ENCODE data around the gene ZNF516. TPM values are rescaled to one million over a fixed set of nuclear protein-coding genes. Genes with fewer than 3 reads are reported as not detected.
A peak's percentile ranks its signal among the peaks of the same experiment; 100 is the strongest.

Gene ZNF516
- total RNA-seq, 1 experiment from 2014 or later: 17.4 TPM

DNA sequence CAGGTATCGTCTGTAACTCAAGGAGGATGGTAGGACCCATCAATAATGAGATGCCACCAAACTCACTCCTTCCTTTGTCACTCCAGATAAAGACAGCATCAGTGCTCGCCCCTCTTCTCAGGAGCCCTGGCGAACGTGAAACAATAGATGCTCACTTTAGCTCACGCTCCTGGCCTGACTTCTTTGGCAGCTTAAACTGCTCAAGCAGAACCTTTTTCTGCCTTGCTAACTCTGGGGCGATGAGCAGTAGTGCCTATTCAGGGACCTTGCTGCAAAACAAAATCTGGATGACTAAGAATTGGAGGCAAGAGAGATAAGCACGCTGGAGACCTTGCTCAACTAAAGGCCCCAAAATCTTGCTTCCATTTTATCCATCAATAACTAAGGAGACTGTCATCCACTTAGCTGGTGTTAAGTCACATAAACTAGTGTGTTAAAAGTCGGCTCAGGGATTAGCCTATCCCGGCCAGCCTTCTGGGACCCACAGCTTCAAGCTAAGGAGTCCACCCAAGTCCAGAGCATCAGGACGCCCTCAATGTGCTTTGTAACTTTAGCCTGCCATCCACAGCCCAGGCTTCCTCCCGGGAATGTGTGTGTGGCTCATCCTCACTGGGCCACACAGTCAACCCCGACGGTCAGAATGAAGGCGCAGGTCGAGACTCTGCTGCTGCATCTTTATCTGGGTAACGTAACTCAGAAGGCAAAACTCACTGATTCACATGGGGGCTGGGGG, 38.9 kb downstream of the ZNF516 start:
- DNase-seq (ENCODE audit: low read depth in 1 of 2, low spot score in 2 of 2): no peak
- H3K36me3 ChIP-seq: peaks cover 12% of the 10 kb centered on the region
- no peaks in the 10 kb centered on the region for H3K9me3 ChIP-seq (replicated peaks)
- no peak overlapping the region for H3K27ac ChIP-seq
- H3K27me3 ChIP-seq (replicated peaks): no peaks in the 10 kb centered on the region
- H3K4me1 ChIP-seq (replicated peaks): peaks cover 89% of the 10 kb centered on the region
- H3K4me3 ChIP-seq: no peak overlapping the region

DNA sequence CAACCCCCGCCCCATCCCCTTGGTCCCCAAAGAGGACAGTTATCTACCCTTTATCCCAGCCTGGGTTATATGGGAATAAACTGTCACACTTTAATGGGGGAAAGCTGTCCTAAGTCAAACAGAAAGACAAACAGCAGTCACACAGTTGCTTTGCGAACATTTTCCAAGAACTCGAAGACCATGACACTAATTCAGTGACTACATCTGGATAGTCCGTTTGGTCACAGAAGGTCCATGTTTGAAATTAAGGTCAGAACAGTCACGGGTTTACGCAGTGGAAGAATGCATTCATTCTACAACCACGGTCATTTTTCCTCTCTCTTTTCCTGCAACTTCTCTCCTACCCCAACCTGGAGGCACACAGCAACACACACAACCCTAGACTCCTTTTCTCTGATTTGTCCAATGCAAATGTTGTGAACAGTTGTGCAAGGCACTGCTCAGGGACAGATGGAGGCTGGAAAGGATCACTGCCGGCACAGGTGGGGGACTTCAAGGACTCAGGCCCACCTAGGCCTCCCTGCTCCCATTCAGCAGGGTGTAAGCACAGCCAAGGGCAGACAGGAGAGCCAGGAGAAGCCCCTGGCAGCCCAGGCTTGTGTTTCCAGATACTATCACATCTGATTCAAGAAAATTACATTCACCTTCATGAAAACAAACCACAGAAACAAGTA, 39.9 kb downstream of the ZNF516 start:
- no peak overlapping the region for H3K4me3 ChIP-seq

DNA sequence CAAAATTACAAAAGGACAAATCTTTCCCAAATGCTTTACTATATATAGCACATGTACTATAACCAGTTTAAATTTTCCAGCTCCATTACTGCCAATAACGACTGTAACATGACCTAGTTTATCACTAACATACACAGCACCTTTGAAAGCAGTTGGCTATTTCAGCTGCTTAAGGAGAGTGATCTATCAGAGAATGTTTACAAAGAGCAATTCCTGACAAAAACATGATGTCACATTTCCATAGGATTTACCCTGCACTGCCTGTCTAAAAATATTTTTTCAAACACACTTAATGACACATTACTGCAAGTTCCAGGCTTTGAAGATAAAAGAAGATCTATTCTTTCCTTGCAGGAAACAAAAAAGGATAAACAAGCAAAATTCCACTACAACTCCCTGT, 40.6 kb downstream of the ZNF516 start:
- Histone ChIP-seq H3K4me1 (replicated peaks) (peaks cover 82% of the 10 kb centered on the region), H3K36me3 (peaks cover 11% of the 10 kb centered on the region), H3K27ac (no peak overlapping the region; the same call in 1 of the 2 replicates), H3K4me3 (no peak overlapping the region), H3K27me3 (replicated peaks) (no peaks in the 10 kb centered on the region), H3K9me3 (replicated peaks) (no peaks in the 10 kb centered on the region)
- peak in 1 of 2 experiments; percentile 42 for DNase-seq (ENCODE audit: low read depth in 1 of 2, low spot score in 2 of 2)

More for the DNA sequence above, 39.9 kb downstream of the ZNF516 start:
- Histone ChIP-seq H3K36me3 (peaks cover 12% of the 10 kb centered on the region), H3K4me1 (replicated peaks) (peaks cover 82% of the 10 kb centered on the region), H3K27ac (no peak overlapping the region), H3K27me3 (replicated peaks) (no peaks in the 10 kb centered on the region), H3K9me3 (replicated peaks) (no peaks in the 10 kb centered on the region)
- no peak for DNase-seq (ENCODE audit: low read depth in 1 of 2, low spot score in 2 of 2)

DNA sequence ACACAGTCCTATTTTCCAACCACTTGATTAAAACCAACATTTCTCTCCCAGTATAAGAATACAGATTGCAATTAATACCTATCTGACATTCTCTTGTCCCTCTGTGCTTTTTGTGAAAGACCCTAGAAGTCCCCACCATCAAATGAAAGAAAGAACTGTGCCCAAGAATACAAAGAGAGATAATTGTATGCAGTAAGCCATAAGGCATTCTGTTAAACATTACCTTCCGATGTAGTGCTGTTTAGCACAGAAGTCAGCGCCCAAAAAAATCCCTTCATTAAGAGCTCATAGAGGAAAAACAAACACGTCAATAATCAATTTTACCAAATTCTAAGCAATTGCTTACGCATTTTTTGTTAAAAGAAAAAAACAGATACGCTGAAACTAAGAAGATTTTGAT, 41.1 kb downstream of the ZNF516 start:
- no peaks in the 10 kb centered on the region for H3K27me3 ChIP-seq (replicated peaks)
- no peak overlapping the region for H3K4me3 ChIP-seq
- H3K9me3 ChIP-seq (replicated peaks): no peaks in the 10 kb centered on the region
- peaks cover 82% of the 10 kb centered on the region for H3K4me1 ChIP-seq (replicated peaks)
- no peak overlapping the region; the same call in 1 of the 2 replicates for H3K27ac ChIP-seq
- peaks cover 6% of the 10 kb centered on the region for H3K36me3 ChIP-seq
- no peak for DNase-seq (ENCODE audit: low read depth in 1 of 2, low spot score in 2 of 2)

DNA sequence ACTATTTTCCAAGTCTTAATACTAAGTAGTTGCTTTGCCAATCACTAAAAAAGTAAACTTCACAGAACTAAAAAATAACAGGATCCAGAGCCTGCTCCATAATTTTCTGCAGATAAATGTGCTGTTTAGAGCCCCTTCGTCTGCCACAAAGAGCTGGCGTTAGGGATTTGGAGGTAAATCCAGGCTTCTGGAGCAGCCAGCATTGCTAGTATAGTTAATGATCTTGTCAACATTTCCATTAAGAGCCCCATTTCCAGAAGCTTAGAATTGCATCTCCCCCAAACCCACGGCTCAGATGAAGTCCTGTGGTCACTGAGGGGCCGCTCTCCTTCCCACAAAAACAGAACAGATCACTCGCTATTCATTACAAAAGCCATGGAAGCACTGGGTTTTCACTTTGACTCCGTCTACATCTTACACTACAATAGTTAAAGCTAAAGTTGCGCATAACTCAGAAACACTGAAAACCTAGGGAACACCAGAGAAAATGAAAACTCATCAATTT, 41.9 kb downstream of the ZNF516 start:
- no peak for DNase-seq (ENCODE audit: low read depth in 1 of 2, low spot score in 2 of 2)
- no peak overlapping the region for H3K4me3 ChIP-seq
- H3K27ac ChIP-seq: no peak overlapping the region
- H3K27me3 ChIP-seq (replicated peaks): no peaks in the 10 kb centered on the region
- H3K9me3 ChIP-seq (replicated peaks): no peaks in the 10 kb centered on the region
- H3K36me3 ChIP-seq: no peaks in the 10 kb centered on the region
- H3K4me1 ChIP-seq (replicated peaks): peaks cover 74% of the 10 kb centered on the region

DNA sequence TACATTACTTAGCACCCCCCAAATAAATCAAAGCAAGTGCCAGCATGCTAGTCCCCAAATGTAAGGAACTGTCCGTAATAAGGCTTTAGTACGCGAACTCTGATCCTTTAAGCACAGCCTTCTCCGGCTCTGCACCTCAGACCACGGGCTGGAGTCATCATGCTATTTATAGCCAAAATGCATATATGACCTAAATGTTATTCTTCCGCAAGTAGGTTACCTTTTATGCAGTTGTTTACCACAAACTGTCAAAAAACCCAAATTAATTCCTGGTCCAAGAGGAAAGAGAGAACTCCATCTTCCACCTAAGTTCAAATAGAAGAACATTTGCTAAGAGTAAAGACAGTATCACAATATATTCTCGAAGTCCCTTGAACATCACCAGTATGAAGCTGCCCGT, 42.7 kb downstream of the ZNF516 start:
- peak overlapping the region; percentile 88 for H3K27ac ChIP-seq
- H3K4me3 ChIP-seq: peak overlapping the region; percentile 39; the same call in 1 of the 2 replicates
- H3K36me3 ChIP-seq: no peaks in the 10 kb centered on the region
- H3K4me1 ChIP-seq (replicated peaks): peaks cover 66% of the 10 kb centered on the region
- H3K27me3 ChIP-seq (replicated peaks): no peaks in the 10 kb centered on the region
- DNase-seq (ENCODE audit: low read depth in 1 of 2, low spot score in 2 of 2): peak in 1 of 2 experiments; percentile 54
- no peaks in the 10 kb centered on the region for H3K9me3 ChIP-seq (replicated peaks)

DNA sequence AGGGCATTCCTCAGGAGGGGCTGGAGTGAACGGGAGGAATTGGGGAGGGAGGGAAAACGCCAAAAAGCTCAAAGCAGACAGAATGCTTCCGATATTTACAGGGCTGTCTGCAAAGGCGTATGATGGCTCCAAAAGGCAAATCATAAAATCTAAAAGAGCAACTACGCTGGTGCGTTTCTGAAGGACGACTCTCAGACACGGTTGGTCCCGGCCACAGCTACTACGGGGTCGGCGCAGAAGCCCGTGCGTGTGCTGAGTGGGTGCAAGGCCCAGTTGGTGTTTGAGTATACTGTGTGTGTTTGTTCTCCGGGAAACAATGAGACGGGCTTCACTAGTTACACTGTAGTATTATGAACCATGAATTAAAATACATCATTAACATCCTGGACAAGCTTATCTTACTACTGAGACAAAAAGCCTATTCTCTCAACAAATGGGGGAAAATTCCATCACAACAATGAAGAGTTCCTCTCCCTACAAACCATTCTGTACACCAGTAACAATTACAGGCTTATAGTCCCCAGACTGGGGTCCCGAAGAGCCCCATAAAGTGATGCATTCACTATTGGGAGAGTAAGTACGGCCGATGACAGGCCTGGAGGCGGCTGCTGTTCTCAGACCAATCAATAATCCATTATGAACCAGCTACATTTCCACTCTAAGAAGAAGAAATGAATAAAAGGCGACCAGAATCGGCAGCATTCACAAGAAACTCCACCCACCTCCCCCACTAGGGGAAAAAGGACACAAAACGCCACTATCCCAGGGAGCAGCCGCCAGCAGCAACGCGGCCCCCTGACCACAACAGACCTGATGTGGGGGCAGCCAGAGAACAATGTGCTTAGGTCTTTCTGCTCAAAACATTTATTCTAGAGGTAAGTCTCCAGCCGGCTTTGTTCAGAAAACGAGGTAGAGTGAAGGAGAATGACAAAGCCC, 43.4 kb downstream of the ZNF516 start:
- H3K4me1 ChIP-seq (replicated peaks): peaks cover 59% of the 10 kb centered on the region
- peak overlapping the region; percentile 39 for H3K4me3 ChIP-seq
- DNase-seq (ENCODE audit: low read depth in 1 of 2, low spot score in 2 of 2): peak in 1 of 2 experiments; percentile 58
- no peaks in the 10 kb centered on the region for H3K36me3 ChIP-seq
- H3K9me3 ChIP-seq (replicated peaks): no peaks in the 10 kb centered on the region
- H3K27ac ChIP-seq: peak overlapping the region; percentile 88
- no peaks in the 10 kb centered on the region for H3K27me3 ChIP-seq (replicated peaks)

DNA sequence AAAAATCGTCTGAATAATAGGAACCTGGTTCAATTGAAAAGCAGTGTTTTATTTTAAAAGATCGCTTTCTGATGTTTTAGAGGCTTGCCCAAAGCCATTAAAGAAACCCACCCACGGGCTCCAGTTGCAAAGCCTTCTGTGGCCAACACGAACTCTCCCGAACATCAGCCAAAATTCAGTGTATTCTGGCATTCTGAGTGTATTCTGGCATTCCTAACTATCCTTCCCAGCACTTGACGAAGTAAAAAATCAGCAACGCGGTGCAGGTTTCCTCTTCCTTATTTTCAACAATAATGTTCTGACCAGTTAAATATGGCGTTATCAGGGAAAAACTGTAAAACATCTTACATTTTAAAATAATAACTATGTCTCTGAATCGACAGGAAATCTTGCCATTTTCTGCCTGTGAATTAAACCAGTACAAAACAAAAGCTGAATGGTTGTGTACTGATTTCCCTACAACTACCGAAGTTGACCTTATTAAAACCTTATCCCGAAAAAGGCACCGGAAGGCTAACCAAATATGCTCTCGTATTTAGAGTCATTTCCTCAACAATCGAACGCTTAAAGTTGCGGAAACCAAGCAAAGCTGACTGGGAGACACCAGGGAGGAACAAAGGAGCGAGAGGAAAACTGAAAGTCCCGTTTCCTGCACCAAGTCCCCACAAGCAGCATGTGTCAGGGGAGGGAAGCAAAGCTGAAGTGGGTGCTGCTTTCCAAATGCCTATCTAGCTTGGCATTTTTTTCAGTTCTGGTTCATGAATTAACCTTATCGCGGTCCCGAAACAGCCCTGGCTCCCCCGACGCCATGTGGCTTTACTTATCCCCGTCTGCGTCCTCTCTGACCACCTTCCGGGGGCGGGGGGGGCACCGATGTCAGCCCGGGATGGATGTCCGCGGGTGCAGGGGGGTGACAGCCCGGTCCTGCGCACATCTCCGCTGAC, 44.3 kb downstream of the ZNF516 start:
- no peaks in the 10 kb centered on the region for H3K27me3 ChIP-seq (replicated peaks)
- no peaks in the 10 kb centered on the region for H3K36me3 ChIP-seq
- no peaks in the 10 kb centered on the region for H3K9me3 ChIP-seq (replicated peaks)
- H3K27ac ChIP-seq: peak overlapping the region; percentile 88
- peaks cover 59% of the 10 kb centered on the region for H3K4me1 ChIP-seq (replicated peaks)
- DNase-seq (ENCODE audit: low read depth in 1 of 2, low spot score in 2 of 2): peak; percentile 74 to 79
- peak overlapping the region; percentile 39 for H3K4me3 ChIP-seq

DNA sequence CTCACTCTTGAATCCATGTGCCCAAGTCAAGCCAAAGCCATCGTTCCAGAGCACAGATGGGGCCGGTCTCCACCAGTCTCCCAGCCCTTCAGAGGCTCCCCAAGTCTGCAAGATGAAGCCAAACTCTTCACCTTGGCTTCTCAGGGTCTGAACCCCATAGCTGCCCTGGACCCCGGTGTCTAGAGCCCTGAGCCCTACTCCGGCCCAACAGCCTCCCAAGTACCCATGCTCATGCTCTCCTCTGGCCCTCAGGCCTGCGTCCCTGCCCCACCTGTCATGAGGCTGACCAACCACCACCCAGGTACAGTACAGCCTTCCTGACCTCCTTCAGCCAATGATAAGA, 46.0 kb downstream of the ZNF516 start:
- H3K27ac ChIP-seq: no peak overlapping the region
- peaks cover 62% of the 10 kb centered on the region for H3K4me1 ChIP-seq (replicated peaks)
- no peak for DNase-seq (ENCODE audit: low read depth in 1 of 2, low spot score in 2 of 2)

DNA sequence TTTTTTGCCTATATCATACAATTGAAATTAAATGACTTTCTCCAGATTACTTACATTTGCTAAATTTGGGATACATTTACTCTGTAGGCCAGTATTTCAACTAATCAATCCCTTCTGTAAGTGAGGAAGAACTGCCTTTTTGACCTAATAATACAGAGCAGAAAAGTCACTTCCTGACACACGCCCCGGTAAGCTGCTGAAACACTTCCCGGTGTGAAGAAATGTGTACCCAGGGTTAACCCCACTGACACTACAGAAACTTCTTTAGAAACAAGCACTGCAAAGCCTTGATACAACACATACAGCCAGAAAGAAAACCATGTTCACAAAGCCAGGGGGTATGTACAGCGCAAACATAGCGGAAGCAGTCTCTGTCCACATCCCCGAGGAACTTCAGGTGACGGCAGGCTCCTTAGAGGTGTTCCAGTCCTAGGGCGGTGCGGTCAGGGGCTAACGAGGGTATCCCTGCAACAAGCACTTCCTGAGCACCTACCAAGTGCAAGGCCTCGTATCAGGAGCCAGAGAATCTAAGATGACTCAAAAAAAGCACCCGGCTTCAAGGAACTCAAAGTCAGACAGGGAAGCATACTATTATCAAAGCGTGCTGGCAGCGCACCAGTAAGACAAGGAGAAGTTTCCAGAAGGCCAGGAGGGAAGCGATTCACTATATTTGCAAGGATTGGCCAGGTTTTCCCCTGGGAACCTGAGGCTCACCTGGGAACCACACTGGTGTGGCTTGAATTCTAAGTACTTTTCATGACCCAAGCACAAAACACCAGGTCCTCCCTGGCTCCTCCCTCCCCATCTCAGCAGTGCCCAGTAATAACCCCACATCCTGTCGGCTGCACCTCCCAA, 46.6 kb downstream of the ZNF516 start:
- no peaks in the 10 kb centered on the region for H3K9me3 ChIP-seq (replicated peaks)
- no peaks in the 10 kb centered on the region for H3K27me3 ChIP-seq (replicated peaks)
- no peak overlapping the region for H3K4me3 ChIP-seq
- H3K36me3 ChIP-seq: no peaks in the 10 kb centered on the region
- DNase-seq (ENCODE audit: low read depth in 1 of 2, low spot score in 2 of 2): no peak
- peaks cover 62% of the 10 kb centered on the region for H3K4me1 ChIP-seq (replicated peaks)
- H3K27ac ChIP-seq: no peak overlapping the region

More for the DNA sequence above, 46.0 kb downstream of the ZNF516 start:
- Histone ChIP-seq H3K36me3 (no peaks in the 10 kb centered on the region), H3K9me3 (replicated peaks) (no peaks in the 10 kb centered on the region), H3K4me3 (no peak overlapping the region), H3K27me3 (replicated peaks) (no peaks in the 10 kb centered on the region)

DNA sequence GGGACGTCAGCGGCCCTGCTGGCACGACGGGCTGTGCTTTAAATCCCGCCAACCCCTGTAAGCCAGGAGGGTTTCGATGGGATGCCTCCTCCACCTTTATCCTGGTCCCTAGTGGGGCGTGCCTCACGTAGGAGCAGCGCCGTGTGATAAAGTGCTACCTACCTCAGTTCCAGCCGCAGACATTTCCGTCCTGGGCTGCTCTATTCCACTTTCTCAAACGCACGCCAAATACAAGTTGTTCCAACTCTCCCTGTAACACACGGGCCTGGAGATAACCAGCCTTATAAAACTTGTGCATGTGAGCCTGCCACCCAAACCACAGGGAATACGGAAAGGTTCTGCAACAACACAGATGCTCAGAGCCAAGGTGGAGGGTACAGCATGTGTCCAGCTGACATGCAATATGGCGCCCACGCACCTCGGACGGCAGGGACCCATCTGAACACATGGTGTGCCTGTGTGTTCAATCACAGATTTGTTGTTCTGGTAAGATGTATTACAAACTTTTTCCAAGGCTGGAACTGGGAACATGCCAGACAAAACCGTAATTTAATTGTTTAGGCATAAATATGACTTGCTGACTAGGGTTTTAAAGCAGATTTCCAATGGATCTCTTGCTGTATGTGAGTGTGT, 47.7 kb downstream of the ZNF516 start:
- Histone ChIP-seq H3K27me3 (replicated peaks) (no peaks in the 10 kb centered on the region), H3K4me3 (no peak overlapping the region), H3K27ac (no peak overlapping the region), H3K4me1 (replicated peaks) (peaks cover 56% of the 10 kb centered on the region), H3K9me3 (replicated peaks) (no peaks in the 10 kb centered on the region), H3K36me3 (peaks cover 8% of the 10 kb centered on the region)
- no peak for DNase-seq (ENCODE audit: low read depth in 1 of 2, low spot score in 2 of 2)

Data from SJSA1 (cell line).